ENCODE results near the gene CFAP251. TPM values are rescaled to one million over a fixed set of nuclear protein-coding genes. Genes with fewer than 3 reads are reported as not detected.
"Not testable (repeated sequence)": the region's sequence is repeated elsewhere in the genome, so short reads cannot be mapped to it uniquely, and the experiment has no call there.

Gene CFAP251
- total RNA-seq, 1 donor from 2014 or later: 2.2 TPM

DNA sequence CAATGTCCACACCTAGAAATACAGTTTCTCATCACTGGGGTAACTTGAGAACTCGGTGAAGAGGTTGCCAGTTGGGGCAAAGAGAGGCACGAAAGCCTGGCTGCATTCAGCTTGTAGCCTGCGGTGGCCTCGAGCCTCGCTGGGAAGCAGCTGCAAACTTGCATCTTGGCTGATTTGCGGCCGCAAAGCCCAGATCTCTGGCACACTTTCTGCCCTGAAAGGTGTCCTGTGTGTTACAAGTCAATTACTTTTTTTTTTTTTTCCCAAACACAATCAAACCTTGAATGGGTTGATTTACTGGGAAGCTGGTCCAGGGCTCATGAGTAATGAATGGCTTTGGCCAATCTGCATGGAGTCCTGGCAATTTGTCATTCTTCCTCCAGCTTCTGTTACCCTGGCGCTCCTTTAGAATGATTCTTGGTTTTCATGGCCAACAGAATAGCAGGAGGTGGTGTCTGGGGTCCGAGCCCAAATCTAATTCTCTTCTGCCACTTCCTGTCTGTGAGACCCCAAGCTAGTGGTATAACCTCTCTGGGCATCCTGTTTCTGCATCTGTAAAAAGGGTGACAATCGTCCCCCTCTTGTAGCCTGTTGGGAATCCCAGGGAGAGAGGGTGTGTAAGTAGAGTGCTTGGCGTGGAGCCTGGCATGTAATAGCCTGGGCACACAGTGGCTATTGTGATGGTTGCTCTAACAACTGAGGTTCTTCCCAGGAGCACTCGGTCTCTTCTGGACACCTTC lies 109.9 kb downstream of the CFAP251 start:
- no peak for DNase-seq

- DNase-seq: no peak
Observed at GRCh38 chr12:122028905-122029560, 110.6 kb downstream of the CFAP251 start.

GRCh38 chr12:122029620-122030423 lies 111.4 kb downstream of the CFAP251 start:
- no peak for DNase-seq

DNA sequence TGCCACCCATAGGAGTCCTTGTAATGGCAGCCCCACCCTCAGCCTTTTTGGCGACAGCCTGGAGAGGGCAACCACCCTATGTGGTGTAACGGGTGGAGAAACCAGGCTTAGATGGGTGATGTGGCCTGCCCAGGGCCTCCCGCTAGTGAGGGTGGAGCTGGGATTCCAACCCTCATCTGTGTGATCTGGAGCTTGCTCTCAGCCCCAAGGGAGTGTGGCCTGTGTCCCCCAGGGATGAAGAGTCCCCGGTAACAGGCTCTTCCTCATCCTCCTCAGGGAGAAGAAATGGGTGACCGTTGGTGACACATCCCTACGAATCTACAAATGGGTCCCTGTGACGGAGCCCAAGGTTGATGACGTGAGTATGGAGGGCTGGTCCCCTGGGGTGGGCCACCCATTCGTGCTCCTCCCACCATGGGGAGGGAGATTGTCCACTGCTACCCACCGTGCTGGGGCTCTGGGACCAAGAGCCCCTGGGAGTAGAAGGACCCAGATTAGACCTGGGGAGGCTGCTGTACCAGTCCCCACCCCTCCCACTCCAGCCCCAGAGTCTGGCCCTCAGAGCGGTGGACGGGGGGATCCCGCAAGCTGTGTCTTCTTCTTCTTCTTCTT lies 112.1 kb downstream of the CFAP251 start:
- DNase-seq: no peak

- DNase-seq: no peak
Observed at GRCh38 chr12:122031342-122032216, 113.2 kb downstream of the CFAP251 start.

GRCh38 chr12:122032580-122032979 lies 114.2 kb downstream of the CFAP251 start:
- no peak for DNase-seq

DNA sequence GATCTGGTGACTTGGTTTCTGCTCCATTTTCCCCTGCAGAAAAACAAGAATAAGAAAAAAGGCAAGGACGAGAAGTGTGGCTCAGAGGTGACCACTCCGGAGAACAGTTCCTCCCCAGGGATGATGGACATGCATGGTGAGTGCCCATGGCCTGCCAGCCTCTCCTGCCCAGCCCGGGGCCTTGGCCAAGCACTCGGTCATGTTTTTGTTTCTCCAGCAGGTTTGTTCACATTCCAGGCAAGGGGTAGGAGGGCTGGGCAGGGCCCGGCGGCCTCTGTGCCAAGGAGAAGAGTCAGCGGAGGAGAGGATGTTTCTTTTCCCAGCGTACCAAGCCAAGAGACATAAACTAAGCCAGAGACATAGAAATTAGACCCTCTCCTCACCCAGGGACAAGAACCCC lies 116.9 kb downstream of the CFAP251 start:
- no peak for DNase-seq

GRCh38 chr12:122036153-122036552 lies 117.8 kb downstream of the CFAP251 start:
- no peak for DNase-seq

DNA sequence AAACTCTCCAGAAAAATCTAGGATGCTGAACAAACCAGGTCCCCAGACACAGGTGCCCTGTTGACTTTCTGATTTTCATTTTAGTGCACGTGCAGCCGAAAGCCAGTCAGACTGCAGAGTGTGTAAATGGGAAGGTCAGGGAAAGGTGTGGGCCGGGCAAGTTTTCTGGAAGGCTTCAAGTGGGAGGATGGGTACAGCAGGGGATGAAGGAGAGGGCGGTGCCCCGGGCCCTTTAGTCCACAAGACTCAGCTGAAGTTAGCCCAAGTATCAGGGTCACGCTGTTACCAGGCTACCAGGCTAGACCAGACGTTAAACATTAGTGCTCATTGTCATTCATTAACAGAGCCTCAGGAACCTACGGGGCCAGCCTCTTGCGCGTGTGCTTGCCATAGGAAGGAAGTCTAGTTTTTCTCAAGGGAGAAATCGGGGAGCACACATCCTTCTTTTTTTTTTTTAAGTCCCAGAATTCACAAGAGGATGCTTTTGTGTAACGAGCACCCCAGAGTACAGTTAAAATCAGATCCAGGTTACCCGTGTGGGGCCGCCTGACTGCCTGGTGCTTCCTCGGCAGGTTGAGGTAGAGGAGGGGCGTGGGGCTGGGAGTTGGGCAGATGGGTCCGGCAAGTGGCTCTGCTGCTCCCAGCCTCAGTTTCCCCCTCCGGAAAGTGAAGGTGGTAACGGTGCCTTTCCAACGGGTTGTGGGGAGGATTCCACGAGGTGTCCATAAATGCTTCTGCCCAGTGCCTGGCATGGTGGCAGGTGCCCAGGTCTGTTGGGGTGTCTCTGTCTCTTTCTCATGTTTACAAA lies 122.4 kb downstream of the CFAP251 start:
- no peak for DNase-seq

DNA sequence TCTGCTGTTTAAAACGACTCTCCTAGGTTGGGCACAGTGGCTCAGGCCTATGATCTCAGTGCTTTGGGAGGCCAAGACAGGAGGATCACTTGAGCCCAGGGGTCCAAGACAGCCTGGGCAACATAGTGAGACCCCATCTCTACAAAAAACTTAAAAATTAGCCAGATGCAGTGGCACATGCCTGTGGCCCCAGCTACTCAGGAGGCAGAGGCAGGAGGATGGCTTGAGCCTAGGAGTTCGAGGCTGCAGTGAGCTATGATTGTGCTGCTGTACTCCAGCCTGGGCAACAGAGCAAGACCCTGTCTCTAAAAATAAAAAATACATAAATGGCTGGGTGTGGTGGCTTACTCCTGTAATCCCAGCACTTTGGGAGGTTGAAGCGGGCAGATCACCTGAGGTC lies 123.1 kb downstream of the CFAP251 start:
- DNase-seq: not testable (repeated sequence)

GRCh38 chr12:122042910-122043309 lies 124.5 kb downstream of the CFAP251 start:
- DNase-seq: no peak

- DNase-seq: no peak
Observed at GRCh38 chr12:122043476-122043875, 125.1 kb downstream of the CFAP251 start.

GRCh38 chr12:122045262-122045661 lies 126.9 kb downstream of the CFAP251 start:
- DNase-seq: no peak

DNA sequence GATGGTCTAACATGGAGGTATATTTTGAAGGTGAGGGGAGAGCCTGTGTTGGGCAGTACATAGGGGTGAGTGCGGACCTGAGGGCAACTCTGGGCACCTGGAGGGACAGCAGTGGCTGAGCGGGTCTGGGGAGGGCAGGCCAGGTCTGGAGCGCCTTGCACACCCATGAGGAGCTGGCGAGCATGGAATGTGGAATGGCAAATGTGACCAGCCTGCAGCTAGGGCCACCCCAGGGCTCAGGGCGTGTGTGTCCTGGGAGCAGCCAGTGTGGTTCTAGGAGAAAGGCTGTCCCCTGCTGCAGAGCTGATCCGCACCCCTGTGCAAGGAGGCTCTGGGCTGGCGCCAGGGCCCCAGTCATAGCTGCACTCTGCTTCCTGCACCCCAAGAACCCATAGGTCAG lies 127.8 kb downstream of the CFAP251 start:
- no peak for DNase-seq

GRCh38 chr12:122048151-122048550 lies 129.8 kb downstream of the CFAP251 start:
- DNase-seq: no peak

DNA sequence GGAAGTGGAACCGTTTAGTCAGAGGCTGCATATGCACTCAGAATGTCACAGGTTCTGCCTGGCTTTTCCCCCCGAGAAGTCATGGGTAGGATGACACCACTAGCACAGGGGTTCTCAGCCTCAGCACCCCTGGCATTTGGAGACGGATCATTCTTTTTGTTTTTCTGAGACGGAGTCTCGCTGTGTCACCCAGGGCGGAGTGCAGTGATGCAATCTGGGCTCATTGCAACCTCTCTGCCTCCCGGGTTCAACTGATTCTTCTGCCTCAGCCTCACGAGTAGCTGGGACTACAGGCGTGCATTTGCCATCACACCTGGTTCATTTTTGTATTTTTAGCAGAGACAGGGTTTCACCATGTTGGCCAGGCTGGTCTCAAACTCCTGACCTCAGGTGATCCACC lies 131.4 kb downstream of the CFAP251 start:
- no peak for DNase-seq

DNA sequence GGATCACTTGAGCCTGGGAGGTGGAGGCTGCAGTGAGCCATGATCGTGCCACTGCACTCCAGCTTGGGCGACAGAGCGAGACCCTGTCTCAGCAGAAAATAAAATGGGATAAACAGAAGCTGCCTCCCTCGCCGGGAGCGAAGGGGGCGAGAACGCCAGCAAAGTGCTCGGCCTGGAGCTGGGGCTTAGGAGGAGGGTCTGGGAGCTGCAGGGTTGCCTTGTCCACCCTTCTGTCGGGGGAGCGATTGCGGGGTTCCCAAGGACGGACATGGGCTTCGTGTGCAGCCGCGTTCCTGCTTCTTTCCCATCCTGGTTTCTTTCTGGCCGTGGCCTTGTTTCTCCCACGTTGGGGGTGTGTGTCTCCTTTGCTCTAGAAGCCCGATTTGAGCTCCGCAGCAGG lies 132.3 kb downstream of the CFAP251 start:
- no peak for DNase-seq

GRCh38 chr12:122051231-122051876 lies 133.0 kb downstream of the CFAP251 start:
- DNase-seq: no peak

DNA sequence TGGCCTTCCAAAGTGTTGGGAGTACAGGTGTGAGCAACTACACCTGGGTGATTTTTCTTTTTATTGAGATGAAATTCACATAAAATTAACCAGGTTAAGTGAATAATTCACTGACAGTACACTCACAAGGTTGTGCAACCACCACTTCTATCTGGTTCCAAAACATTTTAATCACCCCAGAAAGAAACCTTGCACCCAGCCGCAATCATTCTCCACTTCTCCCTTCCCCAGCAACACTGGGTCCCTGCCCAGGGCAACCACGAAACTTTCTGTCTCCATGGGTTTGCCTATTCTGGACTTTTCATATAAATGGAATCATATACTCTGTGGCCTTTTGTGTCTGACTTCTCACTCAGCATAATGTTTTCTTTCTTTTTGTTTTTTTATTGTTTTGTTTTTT lies 133.9 kb downstream of the CFAP251 start:
- no peak for DNase-seq
